Activated naive CD4-positive, alpha-beta T cell (primary cell): Measurements from ENCODE around the gene ZNF816.
A peak's percentile ranks its signal among the peaks of the same experiment; 100 is the strongest.
"Not testable (repeated sequence)": the region's sequence is repeated elsewhere in the genome, so short reads cannot be mapped to it uniquely, and the experiment has no call there.

ENCODE experiments used
- DNase-seq, 4 experiments: peaks; one replicate each; lab custom pipeline; 2025; lab: John Stamatoyannopoulos, UW

ZNF816 gene

GRCh38 chr19:52962394-52963246 is at the start of gene ZNF816:
TSS of gene ZNF816 (minus strand) at chr19:52962881. CDS start at chr19:52956089, 6,792 bp downstream.
- peak; percentile 94 to 99 (median 96) for DNase-seq

- no peak for DNase-seq
Observed at GRCh38 chr19:53012006-53012405, 49.3 kb upstream of the ZNF816 start.

- no peak for DNase-seq
Observed at GRCh38 chr19:53010494-53010893, 47.8 kb upstream of the ZNF816 start.

GRCh38 chr19:53008061-53008778 is 45.5 kb upstream of the ZNF816 start:
- no peak for DNase-seq

GRCh38 chr19:53007606-53008005 is 44.9 kb upstream of the ZNF816 start:
- no peak for DNase-seq

GRCh38 chr19:53007200-53007599 is 44.5 kb upstream of the ZNF816 start:
- DNase-seq: no peak

GRCh38 chr19:53004242-53004641 is 41.6 kb upstream of the ZNF816 start:
- no peak for DNase-seq

- DNase-seq: no peak
Observed at GRCh38 chr19:53002479-53002878, 39.8 kb upstream of the ZNF816 start.

- DNase-seq: no peak
Observed at GRCh38 chr19:52997975-52998374, 35.3 kb upstream of the ZNF816 start.

- DNase-seq: no peak
Observed at GRCh38 chr19:52995711-52996110, 33.0 kb upstream of the ZNF816 start.

- peak; percentile 13 to 74 (median 55) for DNase-seq
Observed at GRCh38 chr19:52993342-52994178, 30.9 kb upstream of the ZNF816 start.

GRCh38 chr19:52992109-52993004 is 29.7 kb upstream of the ZNF816 start:
- no peak for DNase-seq

- DNase-seq: no peak
Observed at GRCh38 chr19:52991484-52991883, 28.8 kb upstream of the ZNF816 start.

GRCh38 chr19:52990759-52991418 is 28.2 kb upstream of the ZNF816 start:
- DNase-seq: no peak

- no peak for DNase-seq
Observed at GRCh38 chr19:52988506-52988905, 25.8 kb upstream of the ZNF816 start.

GRCh38 chr19:52987221-52987620 is 24.5 kb upstream of the ZNF816 start:
- DNase-seq: no peak

GRCh38 chr19:52983167-52983566 is 20.5 kb upstream of the ZNF816 start:
- not testable (repeated sequence) for DNase-seq

GRCh38 chr19:52981329-52981728 is 18.6 kb upstream of the ZNF816 start:
- no peak for DNase-seq

GRCh38 chr19:52967772-52968171 is 5.1 kb upstream of the ZNF816 start:
- no peak for DNase-seq

GRCh38 chr19:52963247-52963618 is 552 bp upstream of the ZNF816 start:
- DNase-seq: no peak

- no peak for DNase-seq
Observed at GRCh38 chr19:52961981-52962380, 700 bp downstream of the ZNF816 start.
